ENCODE data around the gene COA8.

Gene COA8

DNA sequence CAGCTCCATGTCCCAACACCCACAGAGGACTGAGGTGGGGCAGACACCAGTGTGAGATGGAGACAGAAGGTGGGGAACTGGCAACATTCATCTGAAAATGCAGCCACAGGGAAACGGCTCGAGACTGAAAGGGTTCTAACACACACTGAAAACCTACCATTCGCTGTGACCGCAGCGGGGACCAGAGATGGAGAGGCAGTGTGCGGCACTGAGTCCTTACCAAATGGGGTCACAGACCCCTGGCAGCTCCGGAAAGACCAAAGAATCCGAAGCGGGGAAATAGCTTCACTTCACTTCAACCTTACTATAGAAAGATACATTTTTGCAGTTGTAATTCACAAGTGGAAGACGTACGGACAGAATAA, 9.9 kb upstream of the COA8 start:
- no peak for TF ChIP-seq SPI1 (IDR thresholded peaks at IDR 0.05; ENCODE audit: borderline replicate concordance, low read depth)
- TF ChIP-seq, protein P1, sequence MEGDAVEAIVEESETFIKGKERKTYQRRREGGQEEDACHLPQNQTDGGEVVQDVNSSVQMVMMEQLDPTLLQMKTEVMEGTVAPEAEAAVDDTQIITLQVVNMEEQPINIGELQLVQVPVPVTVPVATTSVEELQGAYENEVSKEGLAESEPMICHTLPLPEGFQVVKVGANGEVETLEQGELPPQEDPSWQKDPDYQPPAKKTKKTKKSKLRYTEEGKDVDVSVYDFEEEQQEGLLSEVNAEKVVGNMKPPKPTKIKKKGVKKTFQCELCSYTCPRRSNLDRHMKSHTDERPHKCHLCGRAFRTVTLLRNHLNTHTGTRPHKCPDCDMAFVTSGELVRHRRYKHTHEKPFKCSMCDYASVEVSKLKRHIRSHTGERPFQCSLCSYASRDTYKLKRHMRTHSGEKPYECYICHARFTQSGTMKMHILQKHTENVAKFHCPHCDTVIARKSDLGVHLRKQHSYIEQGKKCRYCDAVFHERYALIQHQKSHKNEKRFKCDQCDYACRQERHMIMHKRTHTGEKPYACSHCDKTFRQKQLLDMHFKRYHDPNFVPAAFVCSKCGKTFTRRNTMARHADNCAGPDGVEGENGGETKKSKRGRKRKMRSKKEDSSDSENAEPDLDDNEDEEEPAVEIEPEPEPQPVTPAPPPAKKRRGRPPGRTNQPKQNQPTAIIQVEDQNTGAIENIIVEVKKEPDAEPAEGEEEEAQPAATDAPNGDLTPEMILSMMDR (IDR thresholded peaks at IDR 0.05; ENCODE audit: insufficient read depth, low read length), result no peak
- TF ChIP-seq, protein P2, sequence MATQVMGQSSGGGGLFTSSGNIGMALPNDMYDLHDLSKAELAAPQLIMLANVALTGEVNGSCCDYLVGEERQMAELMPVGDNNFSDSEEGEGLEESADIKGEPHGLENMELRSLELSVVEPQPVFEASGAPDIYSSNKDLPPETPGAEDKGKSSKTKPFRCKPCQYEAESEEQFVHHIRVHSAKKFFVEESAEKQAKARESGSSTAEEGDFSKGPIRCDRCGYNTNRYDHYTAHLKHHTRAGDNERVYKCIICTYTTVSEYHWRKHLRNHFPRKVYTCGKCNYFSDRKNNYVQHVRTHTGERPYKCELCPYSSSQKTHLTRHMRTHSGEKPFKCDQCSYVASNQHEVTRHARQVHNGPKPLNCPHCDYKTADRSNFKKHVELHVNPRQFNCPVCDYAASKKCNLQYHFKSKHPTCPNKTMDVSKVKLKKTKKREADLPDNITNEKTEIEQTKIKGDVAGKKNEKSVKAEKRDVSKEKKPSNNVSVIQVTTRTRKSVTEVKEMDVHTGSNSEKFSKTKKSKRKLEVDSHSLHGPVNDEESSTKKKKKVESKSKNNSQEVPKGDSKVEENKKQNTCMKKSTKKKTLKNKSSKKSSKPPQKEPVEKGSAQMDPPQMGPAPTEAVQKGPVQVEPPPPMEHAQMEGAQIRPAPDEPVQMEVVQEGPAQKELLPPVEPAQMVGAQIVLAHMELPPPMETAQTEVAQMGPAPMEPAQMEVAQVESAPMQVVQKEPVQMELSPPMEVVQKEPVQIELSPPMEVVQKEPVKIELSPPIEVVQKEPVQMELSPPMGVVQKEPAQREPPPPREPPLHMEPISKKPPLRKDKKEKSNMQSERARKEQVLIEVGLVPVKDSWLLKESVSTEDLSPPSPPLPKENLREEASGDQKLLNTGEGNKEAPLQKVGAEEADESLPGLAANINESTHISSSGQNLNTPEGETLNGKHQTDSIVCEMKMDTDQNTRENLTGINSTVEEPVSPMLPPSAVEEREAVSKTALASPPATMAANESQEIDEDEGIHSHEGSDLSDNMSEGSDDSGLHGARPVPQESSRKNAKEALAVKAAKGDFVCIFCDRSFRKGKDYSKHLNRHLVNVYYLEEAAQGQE (IDR thresholded peaks at IDR 0.05; ENCODE audit: insufficient replicate concordance, low read depth), result no peak
- TF ChIP-seq GABPA (IDR thresholded peaks at IDR 0.05; ENCODE audit: low read depth), result no peak
- TF ChIP-seq POLR2AphosphoS5 (IDR thresholded peaks at IDR 0.05; ENCODE audit: low read depth), result no peak
- no peaks in the 10 kb centered on the region for H3K27me3 ChIP-seq (ENCODE audit: insufficient read depth, poor library complexity, severe bottlenecking)
- H3K27ac ChIP-seq (replicated peaks), result no peak overlapping the region
- H3K4me3 ChIP-seq (replicated peaks; ENCODE audit: insufficient read depth, low read length), result no peak overlapping the region
- no peak for DNase-seq (ENCODE audit: low read depth in 1 of 2, low spot score in 1 of 2)

DNA sequence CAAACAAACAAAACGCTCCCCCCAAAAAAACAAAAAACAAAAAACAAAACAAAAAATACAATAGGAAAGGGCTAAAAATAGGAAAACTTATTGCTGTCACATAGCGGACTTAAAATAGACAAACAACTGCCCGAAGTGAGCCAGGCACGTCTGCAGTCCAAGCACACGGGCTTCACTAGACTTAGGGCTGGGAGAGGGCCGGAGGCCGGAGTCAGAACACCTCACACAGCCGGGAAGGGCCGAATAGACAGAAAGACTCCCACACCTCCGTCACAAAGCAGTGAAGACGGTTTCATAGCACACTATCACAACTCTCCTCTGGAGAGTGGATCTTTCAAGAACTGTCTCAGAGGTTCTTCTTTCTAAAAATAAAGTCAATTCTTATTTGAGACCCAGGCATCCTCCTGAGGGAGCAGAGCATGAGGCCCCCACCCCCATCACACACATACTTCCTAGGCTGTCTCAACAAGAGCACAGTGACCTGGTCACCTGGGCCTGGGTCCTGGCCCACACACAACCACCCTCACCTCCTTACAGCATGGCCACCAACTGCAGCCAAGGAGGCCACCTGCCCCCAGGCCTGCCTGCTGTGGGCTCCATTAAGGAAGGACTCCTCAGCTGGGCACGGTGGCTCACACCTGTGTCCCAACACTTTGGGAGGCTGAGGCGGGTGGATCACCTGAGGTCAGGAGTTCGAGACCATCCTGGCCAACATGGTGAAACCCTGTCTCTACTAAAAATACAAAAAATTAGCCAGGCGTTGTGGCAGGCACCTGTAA, 7.0 kb upstream of the COA8 start:
- TF ChIP-seq, protein P2 (IDR thresholded peaks at IDR 0.05; ENCODE audit: insufficient replicate concordance, low read depth), result no peak
- no peak for TF ChIP-seq POLR2AphosphoS5 (IDR thresholded peaks at IDR 0.05; ENCODE audit: low read depth)
- TF ChIP-seq, protein P1 (IDR thresholded peaks at IDR 0.05; ENCODE audit: insufficient read depth, low read length), result no peak
- no peak for TF ChIP-seq SPI1 (IDR thresholded peaks at IDR 0.05; ENCODE audit: borderline replicate concordance, low read depth)
- no peak for TF ChIP-seq GABPA (IDR thresholded peaks at IDR 0.05; ENCODE audit: low read depth)
- Histone ChIP-seq H3K4me3 (replicated peaks; ENCODE audit: insufficient read depth, low read length) (no peak overlapping the region), H3K27me3 (ENCODE audit: insufficient read depth, poor library complexity, severe bottlenecking) (no peaks in the 10 kb centered on the region), H3K27ac (replicated peaks) (no peak overlapping the region)
- no peak for DNase-seq (ENCODE audit: low read depth in 1 of 2, low spot score in 1 of 2)

DNA sequence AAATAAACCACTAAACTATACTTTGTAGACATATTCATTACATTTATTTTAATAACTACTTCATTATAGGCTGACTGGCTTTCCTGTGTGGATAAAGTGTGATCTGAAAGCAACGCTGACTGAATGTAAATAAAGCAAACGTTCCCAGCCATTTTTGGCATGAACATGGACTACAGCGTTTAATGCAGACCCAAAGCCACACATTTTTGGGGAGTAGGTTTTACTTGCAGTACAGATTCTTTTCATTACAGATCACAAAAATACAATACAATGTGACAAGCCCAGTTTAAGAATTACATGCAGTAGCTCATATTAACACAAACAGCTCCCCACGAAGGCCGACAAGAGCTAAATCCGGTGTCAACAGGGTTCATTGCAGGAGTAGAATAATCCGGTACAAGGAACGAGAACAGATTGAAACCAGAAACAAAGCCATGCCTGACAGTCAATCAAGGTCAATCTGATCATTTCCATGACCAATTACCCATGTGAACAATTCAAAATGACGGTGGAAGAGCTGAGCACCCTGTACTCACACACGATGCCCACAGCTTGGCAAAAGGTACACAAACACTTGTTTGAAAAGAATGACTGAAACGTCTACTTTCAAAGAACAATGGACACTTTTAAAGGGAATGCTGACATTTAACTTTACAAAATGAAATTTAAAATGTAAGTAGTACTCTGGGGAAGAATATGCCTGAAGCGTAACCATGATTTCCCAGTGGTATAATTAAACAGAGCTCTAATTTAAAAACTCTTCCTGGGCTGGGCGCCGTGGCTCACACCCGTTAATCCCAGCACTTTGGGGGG, 5.6 kb upstream of the COA8 start:
- H3K27me3 ChIP-seq (ENCODE audit: insufficient read depth, poor library complexity, severe bottlenecking), result no peaks in the 10 kb centered on the region
- DNase-seq (ENCODE audit: low read depth in 1 of 2, low spot score in 1 of 2), result no peak
- no peak overlapping the region for H3K4me3 ChIP-seq (replicated peaks; ENCODE audit: insufficient read depth, low read length)
- H3K27ac ChIP-seq (replicated peaks), result no peak overlapping the region
- TF ChIP-seq GABPA (IDR thresholded peaks at IDR 0.05; ENCODE audit: low read depth) (no peak), SPI1 (IDR thresholded peaks at IDR 0.05; ENCODE audit: borderline replicate concordance, low read depth) (no peak), POLR2AphosphoS5 (IDR thresholded peaks at IDR 0.05; ENCODE audit: low read depth) (no peak)
- TF ChIP-seq, protein P2 (IDR thresholded peaks at IDR 0.05; ENCODE audit: insufficient replicate concordance, low read depth), result no peak
- TF ChIP-seq, protein P1 (IDR thresholded peaks at IDR 0.05; ENCODE audit: insufficient read depth, low read length), result no peak
